ENCODE measurements around the gene CCDC69.
"Not testable (repeated sequence)": the region's sequence is repeated elsewhere in the genome, so short reads cannot be mapped to it uniquely, and the experiment has no call there.

Gene CCDC69

DNA sequence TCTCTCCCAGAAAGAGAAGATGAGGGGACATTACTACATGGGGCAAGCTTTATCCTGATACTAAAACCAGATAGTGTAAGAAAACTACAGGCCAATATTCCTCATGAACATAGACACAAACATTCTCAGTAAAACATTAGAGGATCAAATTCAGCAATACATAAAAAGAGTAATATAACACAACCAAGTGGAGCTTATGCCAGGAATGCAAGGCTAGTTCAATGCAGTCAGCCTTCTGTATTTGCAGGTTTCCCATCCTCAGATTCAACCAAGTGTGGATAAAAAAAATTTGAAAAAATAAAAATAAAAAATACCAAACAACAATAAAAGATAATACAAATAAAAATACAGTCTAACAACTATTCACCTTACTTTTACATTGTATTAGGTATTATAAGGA, 31.3 kb downstream of the CCDC69 start:
- no peak for DNase-seq (ENCODE audit: low read depth)

DNA sequence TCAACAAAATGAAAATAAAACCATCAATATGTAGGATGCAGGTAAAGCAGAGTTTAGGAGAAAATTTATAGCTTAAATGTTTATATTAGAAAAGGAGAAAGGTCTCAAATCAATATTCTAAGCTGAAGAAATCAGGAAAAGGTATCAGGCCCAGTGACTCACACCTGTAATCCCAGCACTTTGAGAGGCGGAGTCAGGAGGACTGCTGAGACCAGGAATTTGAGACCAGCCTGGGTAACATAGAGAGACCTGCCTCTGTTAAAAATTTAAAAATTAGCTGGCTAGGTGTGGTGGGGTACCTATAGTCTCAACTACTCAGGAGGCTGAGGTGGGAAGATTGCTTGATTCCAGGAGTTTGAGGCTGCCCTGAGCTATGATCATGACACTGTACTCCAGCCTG, 32.2 kb downstream of the CCDC69 start:
- no peak for DNase-seq (ENCODE audit: low read depth)

DNA sequence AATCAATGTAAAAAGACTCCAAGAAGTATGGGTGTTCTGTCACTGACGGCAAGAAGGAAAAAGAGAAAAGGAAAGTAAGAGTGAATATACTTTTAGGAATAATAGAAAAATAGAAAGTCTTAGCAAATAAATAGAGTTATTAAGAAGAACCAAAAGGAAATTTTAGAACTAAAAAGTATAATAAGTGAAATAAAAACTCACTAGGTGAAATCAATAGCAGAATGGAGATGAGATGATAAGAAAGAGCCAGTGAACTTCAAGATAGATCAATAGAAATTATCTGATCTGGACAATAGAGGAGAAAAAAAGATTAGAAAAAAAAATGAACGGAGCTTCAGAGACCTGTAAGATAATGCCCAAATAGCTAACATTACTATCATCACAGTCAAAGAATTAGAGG, 34.7 kb downstream of the CCDC69 start:
- no peak for DNase-seq (ENCODE audit: low read depth)

DNA sequence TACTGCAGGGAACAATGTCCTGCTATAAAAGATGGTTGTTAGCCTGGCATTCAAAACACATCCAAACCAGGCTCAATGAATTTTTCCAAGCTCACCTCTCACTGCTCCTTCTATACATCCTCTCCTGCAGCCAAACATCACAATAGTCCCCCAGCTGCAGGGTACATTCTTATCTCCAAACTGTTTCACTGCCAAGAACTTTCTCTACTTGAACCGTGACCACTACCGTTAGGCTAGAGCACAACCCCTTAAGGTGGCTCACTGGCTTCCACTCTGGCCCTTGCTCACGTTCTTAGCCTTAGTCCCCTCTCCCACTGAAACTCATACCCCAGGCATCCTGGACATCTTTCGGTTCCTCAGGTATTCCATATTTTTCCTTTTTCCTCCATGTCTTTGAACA, 37.4 kb downstream of the CCDC69 start:
- DNase-seq (ENCODE audit: low read depth) = no peak

DNA sequence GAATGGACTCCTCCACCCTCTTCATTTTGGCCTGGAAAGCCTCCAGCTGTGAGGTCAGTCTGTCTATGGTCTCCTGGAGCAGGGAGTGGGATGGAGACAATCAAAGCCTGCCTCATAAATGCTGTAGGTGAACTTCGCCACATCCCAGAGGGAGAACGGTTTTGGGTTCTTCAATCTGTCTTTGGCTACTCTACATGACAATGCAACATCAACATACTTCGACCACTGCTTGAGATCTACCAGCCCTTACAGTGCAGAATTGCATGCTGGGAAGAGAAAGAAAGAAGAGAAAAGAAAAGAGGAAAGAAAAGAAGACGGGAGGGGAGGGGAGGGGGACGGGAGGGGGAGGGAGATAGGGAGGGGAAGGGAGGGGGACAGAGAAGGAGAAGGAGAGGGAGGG, 37.8 kb downstream of the CCDC69 start:
- no peak for DNase-seq (ENCODE audit: low read depth)

DNA sequence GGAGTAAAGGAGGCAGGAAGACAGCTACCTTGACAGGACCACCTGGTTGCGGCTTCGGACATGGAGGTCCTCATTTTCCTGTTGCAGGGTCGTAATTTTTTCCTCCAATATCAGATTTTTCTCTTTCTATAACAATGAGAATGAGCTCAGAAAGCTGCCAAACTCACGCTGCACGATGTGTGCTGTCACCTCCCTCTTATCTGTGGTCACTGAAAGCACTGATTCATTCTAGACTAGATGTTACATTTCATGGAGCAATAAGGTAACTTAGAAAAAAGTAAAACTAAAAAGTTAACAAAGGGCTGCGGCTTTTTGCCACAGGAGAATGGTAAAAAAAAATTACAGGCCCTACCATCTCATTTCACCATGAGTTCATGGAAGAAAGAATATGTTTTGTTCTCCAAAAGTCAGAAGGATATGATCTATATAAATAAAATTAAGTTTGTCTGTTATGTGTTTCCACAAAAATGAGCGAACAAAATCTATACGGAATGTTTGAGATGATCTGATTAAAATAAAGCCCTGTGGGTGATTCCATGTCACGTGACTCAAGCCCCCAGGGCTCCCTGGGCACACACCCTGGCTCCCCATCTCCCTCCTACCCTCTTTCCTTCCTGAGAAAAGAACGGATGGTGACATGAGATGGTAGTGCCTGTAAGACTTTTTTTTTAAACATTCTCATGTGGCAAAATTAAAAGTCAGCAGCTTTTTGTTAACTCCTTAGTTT, 39.4 kb downstream of the CCDC69 start:
- no peak for DNase-seq (ENCODE audit: low read depth)

DNA sequence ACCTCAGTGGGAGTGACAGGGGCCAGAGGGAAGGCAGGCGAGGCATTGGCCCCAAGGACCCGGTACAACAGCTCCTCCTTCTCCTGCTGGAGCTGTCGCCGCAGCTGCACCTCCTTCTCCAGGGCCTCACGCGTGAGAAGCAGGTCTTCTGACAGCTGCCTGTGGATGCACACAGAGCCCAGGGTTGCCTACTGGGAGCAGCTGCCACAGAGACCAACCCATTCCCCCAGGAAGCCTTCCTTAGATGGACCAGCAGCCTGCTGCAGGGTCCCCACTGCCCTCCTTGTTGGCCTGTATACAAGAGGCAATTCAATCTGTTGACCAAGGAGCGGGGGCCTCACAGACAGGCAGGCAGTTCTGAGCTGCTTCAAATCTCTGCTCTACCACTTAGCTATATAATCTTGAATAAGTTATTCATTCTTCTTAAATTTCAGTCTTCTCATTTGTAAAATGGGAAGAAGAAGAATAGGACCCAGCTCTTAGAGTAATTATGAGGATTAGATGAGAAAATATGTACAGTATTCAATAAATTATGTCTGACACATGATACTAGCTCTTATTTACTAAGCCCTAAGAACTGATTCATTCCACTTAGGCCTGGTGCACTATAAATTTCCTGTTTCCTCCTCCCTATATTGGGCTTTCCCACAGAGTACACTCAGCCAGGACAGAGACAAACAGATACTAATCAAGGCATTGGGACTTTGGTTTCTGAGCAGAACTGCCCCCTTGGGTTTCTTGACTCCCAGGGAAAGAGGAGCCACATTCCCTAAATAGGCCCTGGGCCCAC, 40.2 kb downstream of the CCDC69 start:
- no peak for DNase-seq (ENCODE audit: low read depth)

DNA sequence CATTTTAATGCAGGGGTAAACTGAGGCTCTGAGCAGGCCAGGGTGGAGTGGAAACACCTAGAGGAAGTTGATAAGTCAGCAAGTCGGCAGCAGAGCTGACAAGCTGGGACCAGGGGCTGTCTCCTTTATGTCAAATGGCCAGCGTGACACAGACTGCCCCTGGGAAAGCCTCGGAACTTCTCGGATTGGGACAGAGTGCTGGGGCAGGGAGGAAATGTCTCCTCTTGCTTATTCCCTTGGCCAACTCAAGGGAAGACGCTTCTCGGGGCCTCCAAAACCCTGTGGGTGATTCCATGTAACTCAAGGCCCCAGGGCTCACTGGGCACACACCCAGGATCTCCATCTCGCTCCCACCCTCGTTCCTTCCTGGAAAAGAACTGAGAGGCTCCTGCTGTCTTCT, 40.9 kb downstream of the CCDC69 start:
- no peak for DNase-seq (ENCODE audit: low read depth)

DNA sequence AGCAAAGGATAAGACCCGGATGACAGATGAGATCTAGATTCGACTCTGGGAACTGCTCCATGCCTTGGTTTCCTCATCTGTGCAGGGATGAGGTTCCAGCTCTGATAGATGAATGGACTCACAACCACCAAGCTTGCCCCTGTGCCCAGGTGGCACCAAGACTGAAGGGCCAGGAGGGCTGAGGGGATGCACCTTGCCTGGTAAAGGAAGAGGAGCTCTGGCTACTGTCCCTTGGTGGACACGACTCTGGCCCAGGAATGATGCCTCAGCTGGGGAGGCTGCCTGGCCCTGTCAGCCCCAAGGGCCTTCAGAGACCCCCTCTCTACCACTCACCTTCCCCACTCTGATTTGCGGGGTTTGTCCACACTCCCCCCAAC, 41.4 kb downstream of the CCDC69 start:
- DNase-seq (ENCODE audit: low read depth) = no peak

DNA sequence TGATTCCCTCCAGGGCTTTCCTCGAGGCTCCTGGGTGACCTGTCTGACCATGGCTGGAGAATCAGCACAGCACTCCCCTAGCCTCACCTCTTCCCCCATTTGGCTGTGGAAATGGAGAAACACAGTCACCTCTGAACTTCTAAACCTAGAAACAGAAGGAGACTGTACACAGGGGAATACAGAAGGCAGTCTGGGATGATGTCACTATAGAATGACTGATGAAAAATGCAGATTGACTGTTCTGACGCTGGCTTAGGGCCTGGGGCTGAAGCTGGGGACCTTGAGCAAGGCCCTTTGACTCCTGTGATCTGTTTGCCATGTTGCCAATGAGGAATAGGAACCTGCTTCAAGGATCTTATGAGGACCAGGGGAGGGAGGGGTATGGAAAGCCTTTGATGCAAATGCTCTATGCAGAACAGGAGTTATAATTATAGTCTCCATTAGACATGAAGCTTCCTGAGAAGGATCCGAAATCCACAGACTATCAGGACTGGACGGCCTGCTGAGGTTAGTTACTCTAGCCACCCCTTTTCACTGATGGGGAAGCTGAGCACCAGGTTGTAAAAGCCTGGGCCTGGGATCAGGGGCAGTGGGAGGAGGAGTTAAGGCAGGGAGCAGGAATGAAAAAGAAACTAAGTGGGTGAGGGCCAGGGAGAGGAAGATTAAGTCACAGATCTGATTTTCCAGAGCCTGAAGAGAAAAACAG, 41.9 kb downstream of the CCDC69 start:
- DNase-seq (ENCODE audit: low read depth) = no peak

DNA sequence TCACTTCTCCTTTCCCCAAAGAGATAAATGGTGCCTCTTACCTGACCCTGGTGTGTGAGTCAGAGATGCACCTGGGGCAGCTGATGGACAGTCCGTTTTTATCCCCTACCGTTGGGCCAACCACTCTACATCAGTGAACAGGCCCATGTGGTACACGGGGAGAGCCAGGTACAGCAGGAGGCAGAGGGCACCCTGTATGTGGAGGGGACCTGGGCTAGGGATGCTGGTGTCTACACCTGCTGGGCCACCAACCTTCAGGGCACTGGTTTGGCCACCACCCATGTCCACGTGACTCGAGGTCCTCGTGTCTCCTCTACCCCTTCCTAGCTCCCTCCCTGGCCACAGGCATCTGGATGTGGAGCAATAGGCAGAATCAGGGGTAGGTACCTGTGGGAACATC, 43.6 kb downstream of the CCDC69 start:
- DNase-seq (ENCODE audit: low read depth) = no peak

DNA sequence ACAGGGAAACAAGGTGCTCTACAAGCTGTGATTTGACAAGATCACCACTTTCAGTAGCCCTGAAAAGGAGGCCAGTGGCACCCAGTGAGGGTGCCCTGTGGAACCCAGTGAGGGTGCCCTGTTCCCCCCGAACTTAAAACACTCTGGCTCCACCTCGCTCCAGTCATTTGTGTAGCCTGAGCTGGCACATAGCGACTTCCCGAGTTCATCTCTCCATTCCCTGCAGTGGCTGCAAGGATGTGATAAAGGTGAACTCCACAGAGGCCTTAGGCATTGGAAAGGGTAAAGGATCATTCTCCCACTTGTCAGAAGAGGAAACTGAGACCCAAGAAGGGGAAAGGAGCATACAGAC, 44.4 kb downstream of the CCDC69 start:
- DNase-seq (ENCODE audit: low read depth) = no peak

DNA sequence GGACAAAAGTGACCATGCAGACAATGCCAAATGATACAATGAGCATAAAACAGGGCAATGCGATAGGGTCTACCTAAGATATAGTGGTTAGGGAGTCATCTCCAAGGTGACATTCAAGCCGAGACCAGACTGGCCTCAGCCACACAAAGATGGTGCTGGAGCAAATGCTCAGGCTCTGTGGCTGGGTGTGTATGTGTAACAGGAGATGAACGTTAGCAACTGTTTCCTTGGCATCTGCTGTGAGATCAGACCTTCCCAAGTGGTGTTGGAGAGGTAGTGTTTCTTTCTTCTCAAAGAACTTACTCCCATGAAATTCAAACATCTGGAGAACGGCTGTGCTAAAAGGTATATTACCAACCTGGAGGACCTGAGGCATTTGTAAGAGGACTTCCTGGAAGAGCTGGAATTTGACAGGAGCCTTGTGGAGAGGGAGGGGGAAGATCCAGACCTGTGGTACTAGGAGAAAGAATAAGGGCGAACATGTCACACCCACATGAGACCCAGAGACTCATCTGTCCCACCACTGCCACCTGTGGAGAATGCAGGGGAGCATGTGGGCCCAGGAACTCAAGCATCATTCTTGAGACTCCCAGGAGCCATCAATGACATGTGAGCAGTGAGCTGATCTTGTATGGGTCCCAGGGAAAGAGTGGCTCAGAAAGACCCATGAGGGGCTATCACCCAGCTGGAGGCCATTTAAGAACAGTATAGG, 45.0 kb downstream of the CCDC69 start:
- no peak for DNase-seq (ENCODE audit: low read depth)

DNA sequence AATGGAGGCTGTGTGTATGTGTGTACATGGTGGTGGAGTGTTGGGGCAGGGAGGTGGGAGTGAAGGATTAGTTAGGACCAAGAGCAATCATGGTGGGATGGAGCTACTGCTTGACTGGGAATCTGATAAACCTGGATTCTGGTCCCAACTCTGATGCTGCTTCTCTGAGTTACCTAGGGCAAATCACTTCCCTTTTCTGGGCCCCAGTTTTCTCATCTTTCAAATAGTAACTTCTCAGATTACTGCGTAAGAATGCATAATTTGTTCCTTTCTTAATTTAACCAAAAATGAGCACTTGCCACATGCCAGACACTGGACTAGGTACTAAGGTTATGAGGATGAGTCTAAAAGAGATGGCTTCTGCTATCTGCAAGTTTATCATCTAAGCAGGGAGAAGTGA, 45.5 kb downstream of the CCDC69 start:
- DNase-seq (ENCODE audit: low read depth) = no peak

DNA sequence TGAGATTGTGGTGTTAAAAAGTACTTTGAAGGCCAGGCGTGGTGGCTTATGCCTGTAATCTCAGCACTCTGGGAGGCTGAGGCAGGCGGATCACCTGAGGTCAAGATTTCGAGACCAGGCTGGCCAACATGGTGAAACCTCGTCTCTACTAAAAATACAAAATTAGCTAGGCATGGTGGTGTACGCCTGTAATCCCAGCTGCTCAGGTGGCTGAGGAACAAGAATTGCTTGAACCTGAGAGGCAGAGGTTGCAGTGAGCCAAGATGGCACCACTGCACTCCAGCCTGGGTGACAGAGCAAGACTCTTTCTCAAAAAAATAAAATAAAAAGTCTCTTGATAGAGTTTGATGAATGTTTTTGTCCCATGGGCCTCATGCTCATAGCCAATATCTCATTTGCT, 47.6 kb downstream of the CCDC69 start:
- DNase-seq (ENCODE audit: low read depth) = not testable (repeated sequence)

DNA sequence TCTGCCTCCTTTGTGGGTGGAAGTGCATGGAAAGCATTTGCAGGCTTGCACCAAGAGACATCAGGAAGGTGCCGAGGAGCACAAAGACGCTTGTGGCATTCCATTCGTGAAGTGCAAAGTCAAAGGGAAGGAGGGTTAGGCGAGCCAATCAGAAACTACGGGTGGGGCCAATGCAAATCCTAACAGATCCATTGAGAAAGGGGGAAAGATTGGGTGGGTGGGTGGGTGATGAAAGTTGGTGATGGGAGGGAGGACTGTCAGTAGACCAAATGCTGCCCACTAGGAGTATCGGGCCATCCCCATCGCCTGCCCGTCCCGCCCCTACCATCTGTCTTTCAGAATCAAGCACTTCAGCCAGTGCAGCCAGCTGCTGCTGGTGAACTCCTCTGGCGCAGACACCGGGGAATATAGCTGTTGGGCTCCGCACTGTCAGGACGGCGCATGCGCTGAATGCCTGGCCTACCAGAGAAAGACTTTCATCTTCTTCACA, 49.2 kb downstream of the CCDC69 start:
- DNase-seq (ENCODE audit: low read depth) = no peak

DNA sequence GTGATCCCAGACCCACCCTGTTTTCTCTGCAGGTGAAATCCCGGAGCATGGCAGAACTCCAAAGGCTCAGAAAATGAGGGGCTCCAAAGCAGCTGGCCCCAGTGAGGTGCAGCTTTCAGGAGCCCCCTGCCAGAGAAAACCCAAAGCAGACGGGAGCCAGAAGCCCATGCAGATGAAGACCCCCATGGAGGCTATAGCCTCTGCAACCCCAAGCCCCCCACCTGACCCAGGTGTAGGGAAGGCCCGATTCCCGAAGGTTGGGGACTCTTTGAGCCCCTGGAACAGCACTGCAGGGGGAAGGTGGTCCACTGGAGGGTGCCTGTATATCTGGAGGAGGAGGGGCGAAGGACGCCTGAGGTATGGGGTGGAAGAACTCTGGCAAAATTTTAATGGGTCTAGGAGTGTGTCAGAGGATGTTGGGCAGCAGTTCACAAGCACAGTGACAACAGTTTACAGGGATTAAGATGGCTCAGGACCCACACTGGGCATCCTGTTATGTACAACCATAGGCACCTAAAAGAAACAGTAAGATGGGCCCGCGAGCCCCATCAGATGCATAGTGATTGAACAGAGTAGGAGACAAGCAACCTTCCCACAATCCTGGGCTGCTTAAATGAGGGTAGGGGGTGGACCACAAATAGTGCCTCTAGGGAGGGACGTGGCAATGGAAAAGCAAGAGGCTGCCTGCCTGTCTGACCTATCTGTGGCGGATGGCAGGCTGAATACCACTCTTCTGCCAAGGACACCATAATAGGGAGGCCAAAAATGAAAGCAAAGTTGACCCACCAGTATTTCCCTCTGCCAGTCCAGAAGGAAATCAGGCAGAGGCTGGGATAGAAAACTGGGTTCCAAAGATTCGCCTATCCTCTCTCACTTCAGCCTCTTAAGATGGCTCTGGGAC, 49.9 kb downstream of the CCDC69 start:
- DNase-seq (ENCODE audit: low read depth) = no peak

DNA sequence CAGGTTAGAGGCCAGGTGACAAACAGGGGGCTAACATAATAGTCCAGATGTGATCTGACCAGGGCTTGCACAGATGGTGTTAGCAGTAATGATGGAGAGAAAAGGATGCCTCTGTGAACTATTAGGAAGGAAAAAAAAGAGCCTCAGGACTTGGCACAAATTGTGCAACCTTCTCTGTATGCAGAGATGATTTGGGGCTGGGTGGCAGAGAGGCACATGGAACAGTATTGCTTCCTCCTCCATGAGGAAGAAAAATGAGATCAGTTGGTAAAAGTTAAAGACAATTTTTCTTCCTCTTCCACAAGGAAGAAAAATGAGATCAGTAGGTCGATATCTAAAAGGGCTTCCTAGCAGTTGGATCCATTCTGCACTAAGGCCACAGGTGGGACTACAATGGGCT, 52.4 kb downstream of the CCDC69 start:
- DNase-seq (ENCODE audit: low read depth) = no peak

DNA sequence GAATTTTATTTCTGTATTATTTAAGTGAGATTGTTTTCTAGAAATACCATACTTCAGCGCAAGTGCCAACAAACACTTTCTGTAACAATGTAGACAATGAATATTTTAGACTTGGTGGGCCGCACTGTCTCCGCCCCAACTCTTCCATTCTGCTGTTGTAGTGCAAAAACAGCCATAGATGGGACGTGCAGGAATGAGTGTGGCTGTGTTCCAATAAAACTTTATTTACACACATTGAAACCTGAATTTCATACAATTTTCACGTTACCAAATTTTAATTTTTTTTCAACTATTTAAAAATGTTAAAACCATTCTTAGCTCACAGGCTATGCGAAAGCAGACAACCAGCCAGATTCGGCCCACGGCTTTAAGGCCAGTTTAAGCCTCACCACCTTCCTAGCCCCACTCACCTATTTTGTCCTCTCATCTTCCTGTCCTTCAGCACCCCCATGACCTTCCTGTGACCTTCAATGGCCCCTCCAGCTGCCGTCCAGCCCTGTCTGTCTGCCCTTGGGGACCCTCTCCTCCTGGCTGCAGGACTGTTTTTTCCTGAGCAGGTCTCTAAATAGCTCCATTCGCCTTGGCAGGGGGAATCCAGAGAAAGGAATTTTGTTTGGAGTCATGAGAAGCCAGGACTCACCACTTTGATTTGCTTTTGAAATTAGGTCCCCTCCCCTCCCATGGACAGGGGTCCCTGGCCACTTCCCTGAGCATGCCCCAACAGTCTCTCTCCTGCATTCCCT, 55.1 kb downstream of the CCDC69 start:
- DNase-seq (ENCODE audit: low read depth) = no peak

DNA sequence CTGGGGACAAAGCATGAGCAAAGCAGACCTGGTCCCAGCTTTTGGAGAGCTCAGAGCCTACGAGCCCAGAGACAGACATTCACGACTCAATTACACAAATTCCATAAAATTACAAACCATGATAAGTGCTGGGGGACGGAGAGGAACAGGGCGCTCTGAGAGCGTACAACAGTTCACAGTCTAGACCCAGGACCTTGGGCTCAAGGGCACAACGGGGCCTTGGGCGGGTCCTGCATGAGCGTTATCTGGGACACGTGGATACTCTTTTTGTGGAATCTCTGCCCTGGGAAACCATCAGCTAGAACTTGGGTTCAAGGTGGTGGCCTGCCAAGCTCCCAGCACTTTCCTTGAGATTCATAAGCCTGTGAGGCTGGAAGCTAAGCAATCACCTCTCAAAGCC, 56.9 kb downstream of the CCDC69 start:
- DNase-seq (ENCODE audit: low read depth) = no peak

All from T-helper 22 cell (primary cell).